DND-41 (cell line): ENCODE results near the gene ANO8.

ENCODE experiments used
- EZH2 ChIP-seq: IDR thresholded peaks from 3 replicates; pipeline ENCODE4 v1.6.1; 2012; ENCODE audit warnings: borderline replicate concordance, low read depth, mild to moderate bottlenecking, moderate library complexity, low read length, inconsistent platforms; ENCODE audit not compliant: severe bottlenecking
- TF ChIP-seq, protein P1 (sequence below): IDR thresholded peaks from 2 replicates; pipeline ENCODE4 v1.5.1; 2012; ENCODE audit warnings: borderline replicate concordance, low read length, moderate library complexity, mild to moderate bottlenecking; ENCODE audit not compliant: poor library complexity, severe bottlenecking; ENCODE audit errors: extremely low read depth

DNA sequence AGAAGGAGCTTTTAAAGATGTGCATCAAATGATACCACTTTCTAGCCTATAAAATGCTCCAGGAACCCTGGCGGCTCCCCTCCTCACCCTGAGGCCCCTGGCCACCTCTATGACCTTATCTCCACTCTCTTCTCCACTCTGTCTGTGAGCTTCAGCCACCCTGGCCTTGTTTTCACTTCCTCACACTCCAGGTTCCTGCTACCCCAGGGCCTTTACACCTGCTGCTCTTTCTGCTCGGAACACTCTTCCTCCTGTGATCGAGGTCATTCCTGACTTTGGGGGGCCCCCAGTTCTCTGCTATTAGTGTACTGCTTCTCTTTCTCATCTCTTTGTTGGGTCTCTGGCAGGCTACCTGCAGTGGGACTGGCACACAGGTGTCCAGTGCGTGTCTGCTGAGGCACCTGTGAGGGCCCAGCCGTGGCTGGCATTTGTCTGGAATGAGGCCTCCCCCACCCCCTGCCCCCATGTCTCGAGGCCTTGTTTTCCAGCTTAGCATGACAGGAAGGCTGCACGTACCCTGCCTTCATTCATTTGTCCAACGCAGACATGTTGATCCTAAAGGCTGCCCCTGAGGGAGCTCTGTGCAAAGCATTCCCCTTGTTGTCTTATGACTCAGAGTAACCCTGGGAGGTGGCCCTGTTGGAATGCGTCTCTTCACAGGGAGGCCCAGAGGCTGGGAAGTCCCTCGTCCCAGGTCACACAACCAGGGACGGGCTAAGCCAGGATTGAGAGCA is 23.0 kb downstream of the ANO8 start:
- TF ChIP-seq, protein P1, sequence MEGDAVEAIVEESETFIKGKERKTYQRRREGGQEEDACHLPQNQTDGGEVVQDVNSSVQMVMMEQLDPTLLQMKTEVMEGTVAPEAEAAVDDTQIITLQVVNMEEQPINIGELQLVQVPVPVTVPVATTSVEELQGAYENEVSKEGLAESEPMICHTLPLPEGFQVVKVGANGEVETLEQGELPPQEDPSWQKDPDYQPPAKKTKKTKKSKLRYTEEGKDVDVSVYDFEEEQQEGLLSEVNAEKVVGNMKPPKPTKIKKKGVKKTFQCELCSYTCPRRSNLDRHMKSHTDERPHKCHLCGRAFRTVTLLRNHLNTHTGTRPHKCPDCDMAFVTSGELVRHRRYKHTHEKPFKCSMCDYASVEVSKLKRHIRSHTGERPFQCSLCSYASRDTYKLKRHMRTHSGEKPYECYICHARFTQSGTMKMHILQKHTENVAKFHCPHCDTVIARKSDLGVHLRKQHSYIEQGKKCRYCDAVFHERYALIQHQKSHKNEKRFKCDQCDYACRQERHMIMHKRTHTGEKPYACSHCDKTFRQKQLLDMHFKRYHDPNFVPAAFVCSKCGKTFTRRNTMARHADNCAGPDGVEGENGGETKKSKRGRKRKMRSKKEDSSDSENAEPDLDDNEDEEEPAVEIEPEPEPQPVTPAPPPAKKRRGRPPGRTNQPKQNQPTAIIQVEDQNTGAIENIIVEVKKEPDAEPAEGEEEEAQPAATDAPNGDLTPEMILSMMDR, result no peak
- TF ChIP-seq EZH2, result no peak
